ENCODE data around the gene STARD13.
"Not testable (repeated sequence)": the region's sequence is repeated elsewhere in the genome, so short reads cannot be mapped to it uniquely, and the experiment has no call there.

STARD13 gene

DNA sequence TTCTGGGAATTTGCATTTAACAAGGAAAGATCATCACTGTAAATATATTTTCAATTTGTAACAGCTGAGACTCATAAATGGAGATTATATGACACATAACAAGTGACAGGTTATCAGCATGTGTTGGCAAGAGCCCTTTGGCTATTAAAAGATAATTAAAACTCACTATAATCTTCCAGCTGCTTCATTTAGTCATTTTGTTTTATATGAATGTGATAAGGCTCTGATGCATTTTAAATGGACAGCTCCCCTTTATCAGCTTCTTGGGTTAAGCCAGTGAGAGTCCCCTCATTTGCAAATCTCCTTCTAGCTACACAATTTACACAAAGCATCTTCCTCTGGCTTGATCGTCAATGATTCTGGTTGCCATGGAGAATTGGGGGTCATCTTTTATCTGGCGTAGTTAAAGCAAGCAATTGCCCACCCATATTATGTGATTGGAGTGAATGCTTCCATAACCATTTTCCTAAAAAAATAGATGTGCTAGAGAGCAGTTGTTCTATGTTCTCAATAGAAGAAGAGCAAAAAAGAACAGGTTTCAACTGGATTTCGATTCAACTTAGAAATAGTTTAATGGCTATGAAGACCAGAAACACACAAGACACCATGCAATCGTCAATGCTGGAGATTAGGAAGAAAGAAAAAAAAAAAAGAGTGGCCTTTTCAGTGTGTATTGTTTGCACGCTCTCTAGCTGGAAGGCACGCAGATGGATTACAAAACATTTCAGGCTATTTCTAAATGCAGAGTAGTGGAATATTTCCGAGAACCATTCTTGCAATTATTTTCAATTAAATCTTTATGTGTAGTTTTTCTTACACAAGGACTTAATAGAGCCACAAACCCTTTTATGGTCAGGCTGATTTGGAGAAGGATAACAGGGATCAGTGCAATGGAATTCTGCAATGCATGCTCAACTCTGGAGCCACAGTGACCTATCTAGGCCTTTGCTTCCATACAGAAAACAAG, 27.4 kb downstream of the STARD13 start:
- in situ Hi-C loops (cut with MboI; ENCODE audit: low sequenced_read_pairs) = no loop called here

DNA sequence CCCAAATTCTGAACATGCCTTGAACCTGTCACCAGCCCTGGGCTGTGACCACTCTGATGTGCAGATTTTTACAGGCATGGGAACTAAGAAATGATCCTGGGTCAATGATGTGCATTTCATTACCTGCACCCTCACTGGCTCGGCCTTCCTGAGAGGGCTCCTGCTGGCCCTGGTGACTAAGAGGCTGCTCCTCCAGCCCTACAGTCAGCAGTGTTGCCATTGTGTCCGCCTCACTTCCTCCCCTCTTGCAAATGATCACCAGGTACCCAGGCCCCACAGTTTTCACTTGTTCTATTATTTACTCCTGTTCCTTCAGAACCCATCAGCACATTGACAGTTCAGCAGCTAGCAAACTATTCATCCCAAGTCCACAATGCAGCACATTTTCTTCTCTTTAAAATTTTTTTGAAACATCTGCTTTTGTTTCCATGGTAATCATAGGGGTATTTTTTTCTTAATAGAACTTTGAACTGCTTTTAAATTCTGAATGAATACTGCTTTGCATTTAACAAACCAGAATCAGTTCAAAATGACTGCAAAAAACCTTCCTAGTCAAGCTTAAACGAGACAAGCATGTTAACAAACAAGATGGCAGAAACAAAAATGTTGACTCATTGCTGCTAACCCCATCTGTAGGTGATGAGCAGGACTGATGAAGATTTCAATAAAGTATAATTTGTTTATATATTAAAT, 29.3 kb downstream of the STARD13 start:
- in situ Hi-C loops (cut with MboI; ENCODE audit: low sequenced_read_pairs) = no loop called here

DNA sequence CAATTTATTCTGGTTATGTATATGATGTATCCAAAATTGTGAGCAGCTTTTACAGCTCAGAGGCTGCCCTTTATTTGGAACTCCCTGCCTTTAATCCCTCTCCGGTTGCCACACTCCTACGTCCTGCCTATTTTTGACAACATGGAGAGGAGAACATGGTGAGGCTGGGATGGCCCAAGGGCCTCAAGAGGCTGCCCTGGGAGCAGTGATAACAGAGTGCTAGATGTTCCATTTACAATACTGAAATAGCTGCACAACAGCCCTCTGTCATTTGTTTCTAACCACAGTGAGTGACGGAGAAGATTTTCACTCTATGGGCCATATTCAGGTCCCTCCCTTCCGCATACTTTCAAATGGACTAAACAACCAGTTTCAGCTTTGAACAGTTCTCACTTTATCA, 33.4 kb downstream of the STARD13 start:
- in situ Hi-C loops (cut with MboI; ENCODE audit: low sequenced_read_pairs) = no loop called here

DNA sequence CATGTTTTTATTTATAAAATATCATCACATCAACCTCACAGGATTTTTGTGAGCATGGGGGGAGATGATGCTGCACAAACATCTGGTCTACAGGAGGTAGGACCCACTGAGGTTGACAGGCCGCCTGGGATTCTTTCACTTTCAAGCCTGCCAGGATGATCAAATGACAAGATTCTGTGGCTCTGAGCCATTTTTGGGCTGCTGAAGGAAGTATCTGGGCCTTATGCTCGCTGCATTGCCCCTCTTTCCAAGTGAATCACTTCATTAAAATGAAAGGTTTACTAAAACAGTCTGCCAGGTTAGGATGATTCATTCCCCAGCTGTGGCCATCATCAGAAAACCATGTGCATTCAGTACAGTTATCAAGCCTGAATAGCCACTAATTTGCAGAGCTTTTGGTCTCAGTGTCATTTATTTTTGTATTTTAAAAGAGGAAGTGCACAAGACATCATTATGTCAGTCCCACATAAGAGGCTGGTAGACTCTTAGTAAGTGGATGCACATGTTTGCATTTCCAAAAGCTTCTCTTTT, 34.4 kb downstream of the STARD13 start:
- in situ Hi-C loops (cut with MboI; ENCODE audit: low sequenced_read_pairs) = no loop called here

DNA sequence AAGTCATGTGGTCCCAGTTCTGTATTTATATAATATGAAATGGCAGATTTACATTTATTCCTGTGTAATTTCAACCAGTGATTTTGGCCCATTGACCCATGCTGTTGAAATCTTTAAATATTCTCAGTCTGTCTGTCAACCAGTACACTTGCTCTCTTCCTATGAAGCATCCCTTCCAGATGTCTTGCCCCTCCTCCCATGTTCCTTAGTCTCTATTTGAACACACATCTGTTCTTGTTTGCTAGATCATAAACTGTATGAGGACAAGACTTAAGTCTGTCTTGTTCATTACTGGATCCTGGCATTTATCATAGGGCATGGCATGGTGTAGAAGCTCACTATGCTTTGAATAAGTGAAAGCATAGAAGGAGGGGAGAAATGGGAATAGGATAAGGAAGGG, 34.9 kb downstream of the STARD13 start:
- in situ Hi-C loops (cut with MboI; ENCODE audit: low sequenced_read_pairs) = no loop called here

DNA sequence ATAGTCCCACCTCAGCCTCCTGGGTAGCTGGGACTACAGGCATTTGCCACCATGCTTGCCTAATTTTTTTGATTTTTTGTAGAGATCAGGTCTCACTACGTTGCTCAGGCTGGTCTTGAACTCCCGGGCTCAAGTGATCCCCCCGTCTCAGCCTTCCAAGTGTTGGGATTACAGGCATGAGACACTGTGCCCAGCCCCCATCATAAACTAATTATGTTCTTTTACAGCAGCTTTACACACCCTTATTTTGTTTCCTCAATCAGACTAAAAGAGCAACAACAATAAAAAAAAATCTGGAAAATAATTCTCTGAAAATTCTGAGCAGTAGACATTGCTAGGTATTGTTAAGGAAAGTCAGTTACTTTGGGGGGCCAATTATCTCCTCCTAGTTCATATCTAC, 35.7 kb downstream of the STARD13 start:
- in situ Hi-C loops (cut with MboI; ENCODE audit: low sequenced_read_pairs) = no loop called here

DNA sequence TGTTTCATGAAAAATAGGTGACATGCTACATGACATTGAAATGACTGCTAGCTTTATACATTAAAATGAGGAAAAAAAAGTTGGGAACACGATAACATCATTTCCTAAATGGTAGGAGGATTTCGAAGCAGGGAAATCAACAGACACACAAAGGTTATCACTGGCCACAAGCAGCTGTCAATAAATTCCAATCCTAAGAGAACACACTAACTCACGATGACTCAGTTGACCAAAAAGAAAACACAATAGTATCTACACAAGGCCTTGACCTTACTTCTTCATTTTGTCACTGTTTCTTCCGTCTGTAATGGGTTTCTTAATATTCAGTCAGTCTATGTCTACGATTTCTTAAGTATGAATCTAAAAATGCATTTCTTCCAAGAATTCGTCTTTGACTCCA, 36.5 kb downstream of the STARD13 start:
- in situ Hi-C loops (cut with MboI; ENCODE audit: low sequenced_read_pairs) = no loop called here

DNA sequence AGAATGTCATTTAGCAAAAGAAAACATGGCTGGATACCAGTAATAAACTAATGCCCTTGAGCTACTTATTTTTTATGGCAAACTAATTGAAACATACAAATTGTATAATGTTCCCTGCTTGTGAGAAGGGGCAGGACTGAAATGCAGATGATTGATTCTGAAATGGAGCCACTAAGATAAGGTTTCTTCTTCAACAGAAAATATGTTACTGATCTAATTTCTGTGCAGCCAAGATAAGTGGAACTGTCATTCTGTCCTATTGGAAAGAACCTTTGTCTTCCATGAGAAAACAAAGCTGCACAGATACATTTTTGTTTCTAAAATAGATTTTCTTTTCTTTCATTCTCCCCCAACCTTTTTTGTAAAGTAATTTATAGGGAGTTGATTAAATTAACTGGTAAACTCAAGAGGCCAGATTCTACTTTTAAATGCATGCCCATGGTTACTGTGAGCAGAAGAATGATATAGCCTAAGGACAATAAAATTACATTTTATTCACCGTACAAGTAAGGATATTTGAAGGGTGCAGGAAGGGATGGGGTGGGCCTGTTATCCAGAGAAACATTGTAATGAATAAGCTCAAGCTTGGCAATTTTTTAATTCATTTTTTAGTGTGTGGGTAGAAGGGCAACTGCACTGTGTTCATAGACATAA, 39.9 kb downstream of the STARD13 start:
- in situ Hi-C loops (cut with MboI; ENCODE audit: low sequenced_read_pairs) = no loop called here

DNA sequence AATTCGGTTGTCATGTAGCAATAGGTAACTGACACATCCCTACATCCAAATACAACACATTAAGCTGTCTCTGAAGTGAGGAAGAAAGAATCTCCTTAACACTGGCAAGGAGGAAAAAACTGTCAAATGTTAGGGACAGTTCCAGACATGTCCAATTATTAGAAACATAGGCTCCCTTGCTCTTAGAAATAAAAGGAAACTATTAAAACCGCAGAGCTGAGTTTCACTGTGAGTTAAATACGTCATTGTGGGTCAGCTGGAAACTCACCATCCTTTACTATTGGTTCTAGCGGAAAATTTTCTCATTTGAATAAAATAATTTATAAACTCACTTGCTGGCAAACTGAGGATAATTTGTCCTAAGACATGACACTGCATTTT, 40.7 kb downstream of the STARD13 start:
- in situ Hi-C loops (cut with MboI; ENCODE audit: low sequenced_read_pairs) = no loop called here

DNA sequence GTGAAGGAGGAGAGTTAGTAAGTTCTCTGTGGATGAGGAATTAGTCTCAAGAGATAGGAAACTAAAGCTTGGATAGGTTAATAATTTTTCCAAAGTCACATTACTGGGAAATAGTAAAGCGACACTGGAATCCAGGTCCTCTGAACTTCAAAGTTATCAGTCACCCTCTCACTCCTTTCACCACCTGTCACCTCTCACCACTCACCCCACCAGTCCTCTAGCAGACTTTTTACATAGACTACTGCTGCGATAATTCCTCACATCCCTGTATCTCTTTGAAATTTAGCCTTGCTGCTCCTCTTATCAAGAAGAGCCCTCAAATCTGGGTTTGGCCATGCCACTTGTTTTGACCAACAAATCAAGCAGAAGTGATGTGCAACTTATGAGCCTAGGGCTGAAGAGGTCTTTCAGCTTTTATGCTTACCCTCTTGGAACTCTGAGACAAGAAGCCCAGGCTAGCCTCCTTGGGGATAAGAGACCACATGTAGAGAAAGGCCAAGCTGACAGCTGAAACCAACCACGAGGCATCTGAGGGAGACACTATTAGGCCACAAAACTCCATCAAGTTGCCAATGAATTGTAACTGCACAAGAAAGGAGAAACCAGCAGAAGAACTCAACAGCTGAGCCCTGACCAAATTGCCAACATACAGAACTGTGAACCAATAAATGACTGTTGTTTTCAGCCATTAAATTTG, 41.2 kb downstream of the STARD13 start:
- in situ Hi-C loops (cut with MboI; ENCODE audit: low sequenced_read_pairs) = no loop called here

DNA sequence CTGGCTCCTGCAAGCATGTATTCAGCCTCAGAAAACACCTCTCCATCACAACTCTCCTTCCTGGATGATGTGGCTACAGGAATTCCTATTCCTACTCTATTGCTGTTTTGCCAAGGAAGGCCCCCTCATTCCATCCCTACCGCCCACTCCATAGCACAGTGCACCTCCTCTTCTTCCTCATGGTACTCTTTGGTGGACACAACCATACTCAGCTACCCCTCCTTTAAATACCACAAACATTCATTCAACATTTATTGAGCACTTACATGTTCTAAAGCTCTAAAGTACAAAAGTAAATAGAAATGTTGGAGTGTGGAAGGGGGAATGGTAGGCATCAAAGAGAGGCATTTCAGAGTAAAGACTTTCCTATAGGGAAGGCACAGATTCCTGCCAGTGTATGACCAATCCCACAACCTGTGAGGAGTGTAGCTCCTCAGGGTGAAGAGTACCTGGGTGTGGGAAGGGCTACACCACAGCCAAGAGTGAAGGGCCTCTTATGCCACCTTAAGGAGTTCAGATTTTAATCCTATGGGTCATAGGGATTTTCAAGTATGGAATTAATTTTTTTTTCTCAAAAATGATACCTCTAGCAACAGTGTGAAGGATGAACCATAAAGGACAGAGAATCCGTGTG, 42.5 kb downstream of the STARD13 start:
- in situ Hi-C loops (cut with MboI; ENCODE audit: low sequenced_read_pairs) = no loop called here

DNA sequence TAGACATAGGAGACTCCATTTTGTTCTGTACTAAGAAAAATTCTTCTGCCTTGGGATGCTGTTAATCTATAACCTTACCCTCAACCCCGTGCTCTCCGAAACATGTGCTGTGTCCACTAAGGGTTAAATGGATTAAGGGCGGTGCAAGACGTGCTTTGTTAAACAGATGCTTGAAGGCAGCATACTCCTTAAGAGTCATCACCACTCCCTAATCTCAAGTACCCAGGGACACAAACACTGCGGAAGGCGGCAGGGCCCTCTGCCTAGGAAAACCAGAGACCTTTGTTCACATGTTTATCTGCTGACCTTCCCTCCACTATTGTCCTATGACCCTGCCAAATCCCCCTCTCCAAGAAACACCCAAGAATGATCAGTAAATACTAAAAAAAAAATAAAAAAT, 43.2 kb downstream of the STARD13 start:
- in situ Hi-C loops (cut with MboI; ENCODE audit: low sequenced_read_pairs) = not testable (repeated sequence)

DNA sequence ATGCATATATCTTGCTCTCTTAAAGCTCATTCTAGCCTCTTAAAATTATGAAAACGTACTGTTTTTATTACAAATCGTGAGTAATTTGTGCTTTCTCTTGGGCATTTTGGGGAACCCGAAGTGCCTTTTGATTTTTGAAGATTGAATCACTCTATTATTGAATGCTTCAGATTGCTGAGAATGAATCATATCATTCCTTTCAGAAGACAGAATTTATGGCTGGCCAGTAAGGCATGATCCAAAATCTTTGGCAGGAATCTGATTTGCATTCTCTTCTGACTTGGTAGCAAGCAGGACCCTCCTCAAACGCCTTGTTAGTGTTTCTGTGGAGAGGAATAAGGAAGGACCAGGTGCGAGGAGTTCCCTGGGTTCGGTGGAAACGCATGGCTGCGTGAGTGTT, 49.5 kb downstream of the STARD13 start:
- in situ Hi-C loops (cut with MboI; ENCODE audit: low sequenced_read_pairs) = no loop called here

DNA sequence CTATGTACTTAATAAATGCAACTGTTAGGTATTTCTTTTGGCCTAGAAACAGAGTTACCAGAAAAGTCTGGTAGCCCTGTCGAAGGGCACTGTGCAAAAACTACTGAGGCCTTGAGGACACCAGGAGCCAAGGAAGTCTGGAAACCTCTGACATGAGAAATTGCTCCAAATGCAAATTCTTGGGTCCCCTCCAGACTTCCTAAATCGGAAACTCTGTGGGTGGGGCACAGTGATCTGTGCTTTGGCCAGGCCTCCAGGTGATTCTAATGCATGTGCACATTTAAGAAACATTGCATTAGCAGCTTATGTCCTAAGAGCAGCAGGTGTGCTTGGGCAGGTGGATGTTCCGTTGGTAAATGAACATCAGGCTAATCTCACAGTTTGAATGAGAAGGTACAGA, 50.0 kb downstream of the STARD13 start:
- in situ Hi-C loops (cut with MboI; ENCODE audit: low sequenced_read_pairs) = no loop called here

DNA sequence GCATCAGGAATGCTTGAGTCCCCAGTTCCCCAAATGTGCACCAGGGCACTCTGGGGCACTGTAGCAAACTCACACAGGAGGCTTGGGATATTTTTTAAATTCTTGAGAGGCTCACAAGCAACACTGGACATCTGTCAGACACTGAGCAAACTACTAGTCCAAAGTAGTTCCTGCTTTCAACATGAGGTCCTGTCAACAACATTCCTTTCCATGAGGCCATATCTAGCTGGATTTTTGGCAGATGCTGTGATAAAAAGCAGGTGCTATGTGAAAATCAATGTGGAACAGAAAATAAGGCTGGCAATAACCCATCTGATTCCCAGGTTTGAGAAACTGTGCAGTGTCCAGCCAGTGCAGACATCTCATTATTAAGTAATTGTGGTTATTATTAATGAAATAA, 50.5 kb downstream of the STARD13 start:
- in situ Hi-C loops (cut with MboI; ENCODE audit: low sequenced_read_pairs) = no loop called here

DNA sequence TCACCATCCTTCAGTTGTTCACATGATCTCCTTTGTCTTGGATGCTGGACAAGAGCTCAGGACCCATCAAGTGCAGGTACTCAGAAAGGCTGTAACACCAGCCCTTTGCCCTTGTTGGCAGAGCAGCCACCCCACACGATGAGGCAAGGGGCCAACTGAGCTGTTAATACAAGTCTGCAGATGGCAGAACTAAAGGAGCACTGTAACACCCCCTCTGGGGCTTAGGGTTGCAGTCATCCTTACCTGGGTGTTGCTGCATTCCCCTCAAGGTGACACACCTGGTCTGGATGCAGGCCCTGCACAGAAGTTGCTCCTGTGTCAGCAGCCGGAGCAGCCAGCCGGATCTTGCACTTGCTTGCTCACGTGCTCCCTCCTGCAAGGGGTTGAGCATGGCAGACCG, 52.0 kb downstream of the STARD13 start:
- in situ Hi-C loops (cut with MboI; ENCODE audit: low sequenced_read_pairs) = no loop called here

DNA sequence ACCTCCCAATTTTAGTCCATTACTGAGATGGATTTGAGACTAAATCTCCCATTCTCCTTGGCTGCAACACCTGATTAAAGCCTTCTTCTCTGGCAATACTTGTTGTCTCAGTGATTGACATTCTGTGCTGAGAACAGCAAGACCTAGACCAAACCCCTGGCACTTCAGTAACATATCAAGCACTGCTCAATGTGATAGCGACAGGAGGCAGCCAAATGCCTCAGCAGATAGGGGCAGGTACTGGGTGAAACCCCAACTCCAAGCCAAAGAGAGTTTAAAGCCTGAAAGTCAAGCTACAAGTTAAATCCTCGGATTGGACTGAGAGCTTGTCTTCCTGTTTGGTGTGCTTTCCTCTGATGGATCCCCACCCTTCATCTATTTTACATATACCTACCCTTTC, 52.7 kb downstream of the STARD13 start:
- in situ Hi-C loops (cut with MboI; ENCODE audit: low sequenced_read_pairs) = no loop called here

DNA sequence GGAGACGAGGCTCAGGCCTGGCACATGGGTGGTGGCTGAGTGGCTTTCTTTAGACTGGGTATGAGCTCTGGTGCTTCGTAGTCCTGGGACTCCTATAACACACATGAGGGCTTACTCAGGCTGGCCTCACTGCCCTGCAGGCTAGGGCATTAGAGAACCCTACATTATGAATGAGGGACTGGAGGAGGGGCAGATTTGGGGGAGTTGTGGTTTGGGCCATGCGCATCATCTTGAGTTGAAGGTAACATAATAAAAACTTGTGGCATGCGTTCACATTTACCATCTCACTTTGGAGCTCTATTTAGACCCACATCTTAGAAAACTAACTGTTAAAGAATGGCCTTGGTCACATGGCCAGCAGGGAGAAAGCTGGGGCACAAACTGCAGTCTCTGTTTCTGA, 54.2 kb downstream of the STARD13 start:
- in situ Hi-C loops (cut with MboI; ENCODE audit: low sequenced_read_pairs) = no loop called here

DNA sequence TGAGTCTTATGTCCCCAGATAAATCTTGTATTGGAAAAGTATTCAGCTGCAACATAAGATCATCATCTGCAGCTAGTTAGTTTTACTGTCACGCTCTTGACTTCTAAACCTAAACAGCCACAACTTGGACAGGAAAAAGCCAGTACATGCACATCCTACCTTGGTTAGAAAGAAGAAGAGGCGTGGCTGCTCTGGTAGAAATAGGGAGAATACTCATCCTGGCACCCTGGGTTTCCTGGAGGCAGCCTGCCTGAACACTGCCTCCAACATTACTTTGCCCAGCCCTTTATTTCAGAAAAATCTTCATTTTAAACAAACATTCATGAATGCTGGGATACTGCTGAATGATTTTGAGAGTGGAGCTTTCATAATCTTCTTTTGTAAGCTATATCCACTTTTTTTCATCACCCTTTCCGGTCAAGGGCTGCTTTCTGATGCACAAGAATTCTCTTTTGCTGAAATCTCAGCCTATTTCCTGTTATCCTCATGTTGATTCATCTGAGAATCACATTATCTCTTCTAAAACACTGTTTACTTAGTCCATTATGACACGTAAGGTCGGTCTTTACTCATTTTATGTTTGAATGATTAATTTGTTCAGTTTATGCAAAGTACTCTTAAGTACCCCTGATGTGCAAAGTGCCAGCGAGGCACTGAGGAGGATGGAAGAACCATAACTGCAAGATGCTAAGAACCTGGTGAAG, 55.2 kb downstream of the STARD13 start:
- in situ Hi-C loops (cut with MboI; ENCODE audit: low sequenced_read_pairs) = no loop called here

All from HL-60/S4 treated with retinoic acid at 250 ng/mL for 4 days and 3 days (cell line).